HL-60 (cell line): Measurements from ENCODE around the gene DCDC2C.

Experiments used
- DNase-seq, 2 experiments: peaks; one replicate each; pipeline ENCODE4 v3.0.0-alpha.2; 2010 to 2020; ENCODE audit warnings: low read depth in 1 of 2, low spot score in 1 of 2
- H3K27ac ChIP-seq: fragments of 250-450 bp; sonication (Bioruptor Pico); replicated peaks from 2 replicates; pipeline ENCODE4 v1.5.1; 2020; ENCODE audit warnings: mild to moderate bottlenecking, moderate library complexity
- H3K27me3 ChIP-seq: fragments of 250-450 bp; sonication (Bioruptor Pico); 2 replicates; pipeline ENCODE4 v1.5.1; 2021; ENCODE audit warnings: mild to moderate bottlenecking, moderate library complexity; ENCODE audit not compliant: insufficient read depth, poor library complexity, severe bottlenecking
- H3K4me3 ChIP-seq: replicated peaks from 2 replicates; pipeline ENCODE4 v1.5.1; 2011; ENCODE audit warnings: mild to moderate bottlenecking, control low read depth, low read length; ENCODE audit not compliant: insufficient read depth
- GABPA ChIP-seq: IDR thresholded peaks from 2 replicates; pipeline ENCODE4 v1.6.1; 2012; ENCODE audit warnings: low read depth
- POLR2AphosphoS5 ChIP-seq: IDR thresholded peaks from 2 replicates; pipeline ENCODE4 v1.6.1; 2012; ENCODE audit warnings: low read depth
- REST ChIP-seq: IDR thresholded peaks from 2 replicates; pipeline ENCODE4 v1.6.1; 2012; ENCODE audit warnings: low read depth; ENCODE audit not compliant: insufficient replicate concordance
- SPI1 ChIP-seq: IDR thresholded peaks from 2 replicates; pipeline ENCODE4 v1.6.1; 2012; ENCODE audit warnings: low read depth, mild to moderate bottlenecking, borderline replicate concordance
- TF ChIP-seq, protein P1 (sequence below): IDR thresholded peaks from one replicate; pipeline ENCODE4 v1.5.1; 2011; ENCODE audit warnings: low read length, control low read depth, inconsistent platforms; ENCODE audit not compliant: insufficient read depth

Gene DCDC2C

DNA sequence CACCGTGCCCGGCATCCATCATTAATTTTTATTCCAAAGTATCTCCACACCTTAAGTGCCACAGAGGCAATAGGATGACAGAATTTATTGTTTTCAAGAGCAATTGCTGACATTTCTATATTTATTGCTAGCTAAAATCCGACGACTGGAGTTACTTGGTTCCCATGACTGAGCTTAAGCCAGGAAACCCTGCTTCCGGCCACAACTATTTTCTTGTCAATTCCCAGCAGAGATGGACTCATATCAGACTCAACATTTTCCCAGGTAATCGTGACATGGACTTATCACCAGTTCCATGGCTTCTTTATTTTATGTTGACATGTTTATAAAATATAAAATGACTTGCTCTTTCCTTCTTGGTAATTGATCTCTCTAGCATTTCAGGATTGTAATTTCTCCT, 20.6 kb upstream of the DCDC2C start:
- Histone ChIP-seq H3K27ac (no peak overlapping the region), H3K4me3 (no peak overlapping the region), H3K27me3 (peaks cover 2% of the 10 kb centered on the region)
- TF ChIP-seq SPI1 = no peak
- TF ChIP-seq, protein P1, sequence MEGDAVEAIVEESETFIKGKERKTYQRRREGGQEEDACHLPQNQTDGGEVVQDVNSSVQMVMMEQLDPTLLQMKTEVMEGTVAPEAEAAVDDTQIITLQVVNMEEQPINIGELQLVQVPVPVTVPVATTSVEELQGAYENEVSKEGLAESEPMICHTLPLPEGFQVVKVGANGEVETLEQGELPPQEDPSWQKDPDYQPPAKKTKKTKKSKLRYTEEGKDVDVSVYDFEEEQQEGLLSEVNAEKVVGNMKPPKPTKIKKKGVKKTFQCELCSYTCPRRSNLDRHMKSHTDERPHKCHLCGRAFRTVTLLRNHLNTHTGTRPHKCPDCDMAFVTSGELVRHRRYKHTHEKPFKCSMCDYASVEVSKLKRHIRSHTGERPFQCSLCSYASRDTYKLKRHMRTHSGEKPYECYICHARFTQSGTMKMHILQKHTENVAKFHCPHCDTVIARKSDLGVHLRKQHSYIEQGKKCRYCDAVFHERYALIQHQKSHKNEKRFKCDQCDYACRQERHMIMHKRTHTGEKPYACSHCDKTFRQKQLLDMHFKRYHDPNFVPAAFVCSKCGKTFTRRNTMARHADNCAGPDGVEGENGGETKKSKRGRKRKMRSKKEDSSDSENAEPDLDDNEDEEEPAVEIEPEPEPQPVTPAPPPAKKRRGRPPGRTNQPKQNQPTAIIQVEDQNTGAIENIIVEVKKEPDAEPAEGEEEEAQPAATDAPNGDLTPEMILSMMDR = no peak
- no peak for TF ChIP-seq GABPA
- TF ChIP-seq POLR2AphosphoS5 = no peak
- TF ChIP-seq REST = no peak
- DNase-seq = no peak

DNA sequence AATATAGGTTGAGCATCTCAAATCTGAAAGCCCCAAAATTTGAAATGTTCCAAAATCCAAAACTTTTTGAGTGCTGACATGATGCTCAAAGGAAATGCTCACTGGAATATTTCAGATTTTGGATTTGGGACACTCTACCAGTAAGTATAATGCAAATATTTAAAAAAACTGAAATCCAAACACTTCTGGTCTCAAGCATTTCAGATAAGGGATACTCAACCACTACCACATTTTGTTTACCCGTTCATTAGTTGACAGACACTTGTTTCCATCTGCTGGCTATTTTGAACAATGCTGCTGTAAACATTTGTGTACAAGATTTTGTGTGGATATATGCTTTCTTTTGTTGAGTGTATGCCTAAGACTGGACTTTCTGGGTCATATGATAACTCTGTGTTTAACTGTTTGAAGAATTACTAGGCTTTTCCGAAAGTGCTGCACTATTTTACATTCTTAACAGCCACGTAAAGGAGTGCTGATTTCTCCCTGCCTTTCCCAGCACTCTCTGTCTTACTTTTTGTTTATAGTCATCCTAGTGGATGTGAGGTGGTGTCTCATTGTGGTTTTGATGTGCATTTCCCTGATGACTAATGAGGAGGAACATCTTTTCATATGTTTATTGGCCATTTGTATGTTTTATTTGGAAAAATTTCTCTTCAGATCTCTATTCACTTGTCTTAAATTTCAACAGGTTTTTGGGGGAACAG, 19.5 kb upstream of the DCDC2C start:
- no peak for DNase-seq
- TF ChIP-seq REST = no peak
- no peak for TF ChIP-seq SPI1
- TF ChIP-seq POLR2AphosphoS5 = no peak
- TF ChIP-seq GABPA = no peak
- TF ChIP-seq, protein P1 = no peak
- Histone ChIP-seq H3K27ac (no peak overlapping the region), H3K4me3 (no peak overlapping the region), H3K27me3 (peaks cover 2% of the 10 kb centered on the region)

GRCh38 chr2:3689998-3690748, 13.2 kb upstream of the DCDC2C start:
- no peak for DNase-seq
- H3K27me3 ChIP-seq = peaks cover 2% of the 10 kb centered on the region
- no peak overlapping the region for H3K4me3 ChIP-seq
- H3K27ac ChIP-seq = no peak overlapping the region
- TF ChIP-seq GABPA (no peak), POLR2AphosphoS5 (no peak), SPI1 (no peak), REST (no peak)
- TF ChIP-seq, protein P1 = no peak
